HK-2 (cell line): Measurements from ENCODE around the gene CUL5.
"Not testable (repeated sequence)": the region's sequence is repeated elsewhere in the genome, so short reads cannot be mapped to it uniquely, and the experiment has no call there.

Source experiments
- DNase-seq: peaks from one replicate; pipeline ENCODE4 v3.0.0-alpha.2; 2018; ENCODE audit not compliant: unreplicated experiment

CUL5 gene

GRCh38 chr11:108025387-108026080 is 16.8 kb downstream of the CUL5 start:
- no peak for DNase-seq

GRCh38 chr11:108027057-108027456 is 18.4 kb downstream of the CUL5 start:
- DNase-seq, result no peak

GRCh38 chr11:108028822-108029441 is 20.2 kb downstream of the CUL5 start:
- DNase-seq, result not testable (repeated sequence)

GRCh38 chr11:108031604-108032003 is 22.9 kb downstream of the CUL5 start:
- DNase-seq, result not testable (repeated sequence)

- DNase-seq, result no peak
Observed at GRCh38 chr11:108032800-108033199, 24.1 kb downstream of the CUL5 start.

GRCh38 chr11:108034034-108034433 is 25.3 kb downstream of the CUL5 start:
- DNase-seq, result no peak

- DNase-seq, result no peak
Observed at GRCh38 chr11:108034952-108035351, 26.3 kb downstream of the CUL5 start.

GRCh38 chr11:108035690-108036089 is 27.0 kb downstream of the CUL5 start:
- DNase-seq, result no peak

GRCh38 chr11:108037211-108037610 is 28.5 kb downstream of the CUL5 start:
- no peak for DNase-seq

GRCh38 chr11:108037636-108038035 is 28.9 kb downstream of the CUL5 start:
- DNase-seq, result no peak

- no peak for DNase-seq
Observed at GRCh38 chr11:108048269-108048668, 39.6 kb downstream of the CUL5 start.

GRCh38 chr11:108062336-108062735 is 53.6 kb downstream of the CUL5 start:
- no peak for DNase-seq

GRCh38 chr11:108063410-108063809 is 54.7 kb downstream of the CUL5 start:
- no peak for DNase-seq

- no peak for DNase-seq
Observed at GRCh38 chr11:108069947-108070346, 61.2 kb downstream of the CUL5 start.

GRCh38 chr11:108084811-108085210 is 76.1 kb downstream of the CUL5 start:
- no peak for DNase-seq

- DNase-seq, result no peak
Observed at GRCh38 chr11:108085672-108086071, 77.0 kb downstream of the CUL5 start.

- DNase-seq, result no peak
Observed at GRCh38 chr11:108092134-108092533, 83.4 kb downstream of the CUL5 start.

GRCh38 chr11:108093128-108093904 is 84.6 kb downstream of the CUL5 start:
- DNase-seq, result no peak

GRCh38 chr11:108097179-108097578 is 88.5 kb downstream of the CUL5 start:
- DNase-seq, result no peak

GRCh38 chr11:108101090-108101775 is 92.5 kb downstream of the CUL5 start:
- no peak for DNase-seq

GRCh38 chr11:108111126-108111525 is 102.4 kb downstream of the CUL5 start:
- DNase-seq, result no peak

- DNase-seq, result no peak
Observed at GRCh38 chr11:108112057-108112456, 103.4 kb downstream of the CUL5 start.
